Heart right ventricle (tissue), 16 donors: Measurements from ENCODE around the gene TEAD2. TPM values are rescaled to one million over a fixed set of nuclear protein-coding genes. Genes with fewer than 3 reads are reported as not detected.
"Not testable (repeated sequence)": the region's sequence is repeated elsewhere in the genome, so short reads cannot be mapped to it uniquely, and the experiment has no call there.

Experiments used
- ATAC-seq, 8 donors: fragments of 200-7000 bp; cut with Tn5 transposase; one replicate each; pipeline ENCODE4 v1.9.1; 2020; ENCODE audit warnings: mild to moderate bottlenecking in 8 of 8, moderate library complexity in 8 of 8, moderate number of reproducible peaks in 1 of 8
- DNase-seq, 2 donors: peaks; one replicate each; pipeline ENCODE4 v3.0.0-alpha.2; 2020
- H3K27ac ChIP-seq, 10 donors: fragments of 200-600 bp; sonication (generic) in 2 of 10; one replicate each; pipeline versions ENCODE4 v1.5.0 to v1.8.0; 2020 to 2022; ENCODE audit warnings: mild to moderate bottlenecking in 3 of 10
- H3K27me3 ChIP-seq, 7 donors: fragments of 200-600 bp; one replicate each; pipeline ENCODE4 v1.8.0; 2021 to 2022; ENCODE audit warnings: mild to moderate bottlenecking in 2 of 7
- H3K36me3 ChIP-seq, 9 donors: fragments of 200-600 bp; sonication (generic) in 1 of 9; one replicate each; pipeline versions ENCODE4 v1.5.0 to v1.8.0; 2020 to 2022; ENCODE audit warnings: mild to moderate bottlenecking in 2 of 9
- H3K4me1 ChIP-seq, 9 donors: fragments of 200-600 bp; sonication (generic) in 1 of 9; one replicate each; pipeline versions ENCODE4 v1.5.0 to v1.8.0; 2020 to 2022; ENCODE audit warnings: mild to moderate bottlenecking in 4 of 9
- H3K4me3 ChIP-seq, 10 donors: fragments of 200-600 bp; sonication (generic) in 2 of 10; one replicate each; pipeline versions ENCODE4 v1.5.0 to v1.8.0; 2020 to 2022; ENCODE audit warnings: mild to moderate bottlenecking in 7 of 10, moderate library complexity in 2 of 10
- H3K9me3 ChIP-seq, 11 donors: fragments of 200-600 bp in 10 of 11; sonication (generic) in 2 of 11; one replicate each; pipeline versions ENCODE4 v1.5.0 to v1.8.0; 2013 to 2022; ENCODE audit warnings: mild to moderate bottlenecking in 2 of 11, control low read depth in 1 of 11, moderate library complexity in 1 of 11
- WGBS, 2 donors: extraction: QIAGEN DNeasy Blood & Tissue Kit; methylation state at CpG; one replicate each; pipeline ENCODE4 v1.1.7; 2013; ENCODE audit warnings: inconsistent platforms in 1 of 2; 5-methylcytosine and 5-hydroxymethylcytosine counted together
- intact Hi-C, 10 donors: fragments of 100-400 bp; cut with DNase I; formaldehyde crosslinking; loops; one replicate each; pipeline versions ENCODE4 v1.11.1 to v1.14.2; 2022
- polyA plus RNA-seq, 2 donors: library from polyadenylated mRNA; stranded (reverse); fragments of 200-250 nt; gene quantifications; one replicate each; pipeline ENCODE4 v1.2.3, GENCODE V29; 2013
- total RNA-seq, 10 donors: library from RNA; stranded (reverse); fragmentation: NEBNext Ultra II Directional in 3 of 10; extraction: Animal tissue kit (Norgen Biotek cat#: 25700) in 3 of 10; gene quantifications; one replicate each; pipeline versions ENCODE4 v1.2.1 to v1.2.4, GENCODE V29; 2021 to 2023
- TF ChIP-seq, protein P1 (sequence below), 9 donors: fragments of 200-600 bp; sonication (generic) in 2 of 9; IDR thresholded peaks; one replicate each; pipeline versions ENCODE4 v1.5.0 to v1.8.0; 2021 to 2022; ENCODE audit warnings: antibody characterized with exemption in 9 of 9, mild to moderate bottlenecking in 5 of 9, moderate library complexity in 1 of 9
- donor health status: Arrhythmogenic right ventricular cardiomyopathy.
- donor health status: ischemic (EF 13 %, LVEDD 7.1; RV severe dilation, severe dysfunction).
- donor health status: healthy with polysubstance abuse.
- donor health status: DM: no; HTN: yes; CAD: no.
- donor health status: DM: no; HTN: no; CAD: no.
- donor health status: ischemic (EF 25% LVEDD 6.9; RV normal size, moderate dysfunction).
- donor health status: ischemic (EF 25% LVEDD 5.7; RV mildly dilated, moderate dysfunction).
- donor health status: healthy.
- donor health status: DM: yes; HTN: yes; CAD: no.
- donor health status: Ischemic cardiomyopathy.
- donor health status: ischemic (EF 35%, LVEDD 5.7; RV mildly dilated, moderate dysfunction).
- donor health status: nonischemic (EF 11% LVEDD 7.7; RV severe dilation, severe dysfunction).
- donor health status: DM: yes; HTN: yes; CAD: no.
- donor health status: PGD.
- donor health status: ischemic (EF 29% LVEDD 5.4; RV normal size, mild dysfunction).
- donor health status: nonischemic (EF 23%, LVEDD 6.1; RV moderate dilation, normal function).

Gene TEAD2
- total and polyA plus RNA-seq, 12 donors = 34.1 to 67.8 (median 45.1) TPM

GRCh38 chr19:49335784-49336481 lies 26.3 kb downstream of the TEAD2 start:
- peaks cover 0 to 36% (median 0%) of the 10 kb centered on the region in 9 donors for H3K36me3 ChIP-seq
- no peaks in the 10 kb centered on the region for H3K9me3 ChIP-seq
- H3K27me3 ChIP-seq = no peaks in the 10 kb centered on the region
- ATAC-seq (no peak), DNase-seq (no peak)
- intact Hi-C loops = no loop called here
- peak overlapping the region in 2 of 10 donors; percentile 64 to 88 for H3K27ac ChIP-seq
- H3K4me1 ChIP-seq = peaks cover 2 to 73% (median 23%) of the 10 kb centered on the region in 9 donors
- peak overlapping the region in 7 of 10 donors; percentile 11 to 65 (median 30) for H3K4me3 ChIP-seq
- TF ChIP-seq, protein P1, sequence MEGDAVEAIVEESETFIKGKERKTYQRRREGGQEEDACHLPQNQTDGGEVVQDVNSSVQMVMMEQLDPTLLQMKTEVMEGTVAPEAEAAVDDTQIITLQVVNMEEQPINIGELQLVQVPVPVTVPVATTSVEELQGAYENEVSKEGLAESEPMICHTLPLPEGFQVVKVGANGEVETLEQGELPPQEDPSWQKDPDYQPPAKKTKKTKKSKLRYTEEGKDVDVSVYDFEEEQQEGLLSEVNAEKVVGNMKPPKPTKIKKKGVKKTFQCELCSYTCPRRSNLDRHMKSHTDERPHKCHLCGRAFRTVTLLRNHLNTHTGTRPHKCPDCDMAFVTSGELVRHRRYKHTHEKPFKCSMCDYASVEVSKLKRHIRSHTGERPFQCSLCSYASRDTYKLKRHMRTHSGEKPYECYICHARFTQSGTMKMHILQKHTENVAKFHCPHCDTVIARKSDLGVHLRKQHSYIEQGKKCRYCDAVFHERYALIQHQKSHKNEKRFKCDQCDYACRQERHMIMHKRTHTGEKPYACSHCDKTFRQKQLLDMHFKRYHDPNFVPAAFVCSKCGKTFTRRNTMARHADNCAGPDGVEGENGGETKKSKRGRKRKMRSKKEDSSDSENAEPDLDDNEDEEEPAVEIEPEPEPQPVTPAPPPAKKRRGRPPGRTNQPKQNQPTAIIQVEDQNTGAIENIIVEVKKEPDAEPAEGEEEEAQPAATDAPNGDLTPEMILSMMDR (IDR thresholded peaks at IDR 0.05) = no peak
- WGBS, 2 donors = 87 to 88% methylated on average over 14 of the region's 14 CpGs

DNA sequence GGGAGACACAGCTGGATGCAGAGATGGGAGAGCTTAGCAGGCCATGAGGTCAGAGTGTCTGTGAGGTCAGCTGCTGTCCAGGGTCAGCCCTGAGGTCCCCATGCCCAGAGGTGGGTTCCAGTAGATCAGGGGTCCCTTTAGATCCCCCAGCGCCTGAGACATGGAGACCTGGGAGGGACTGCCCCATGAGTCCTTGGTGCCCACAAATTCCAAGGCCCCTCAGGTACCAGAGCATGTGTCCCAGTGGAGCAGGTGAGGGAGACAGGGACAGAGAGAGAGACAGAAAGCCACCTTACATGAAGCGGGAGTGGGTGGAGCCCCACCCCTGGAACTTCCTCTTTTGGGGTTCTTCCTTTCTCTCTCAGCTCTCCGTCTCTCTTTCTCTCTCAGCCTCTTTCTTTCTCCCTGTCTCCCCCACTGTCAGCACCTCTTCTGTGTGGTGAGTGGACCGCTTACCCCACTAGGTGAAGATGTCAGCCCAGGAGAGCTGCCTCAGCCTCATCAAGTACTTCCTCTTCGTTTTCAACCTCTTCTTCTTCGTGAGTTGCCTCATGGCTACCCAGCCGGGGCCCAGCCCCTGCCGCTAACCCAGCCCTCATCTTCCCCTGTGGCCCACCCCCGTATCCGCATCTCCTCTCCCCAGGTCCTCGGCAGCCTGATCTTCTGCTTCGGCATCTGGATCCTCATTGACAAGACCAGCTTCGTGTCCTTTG lies 27.0 kb downstream of the TEAD2 start, which contains the start of gene CD37:
Gene CD37 (plus strand): TSS at position 336 of the 713 bp plus-strand sequence. CDS start 135 bp downstream, at position 471.
- ATAC-seq (no peak), DNase-seq (no peak)
- Histone ChIP-seq H3K9me3 (no peaks in the 10 kb centered on the region), H3K27ac (peak within 1 kb of the TSS in 2 of 10 donors; percentile 64 to 88), H3K4me1 (peaks cover 2 to 69% (median 16%) of the 10 kb centered on the region in 9 donors), H3K36me3 (peaks cover 0 to 31% (median 0%) of the 10 kb centered on the region in 9 donors), H3K27me3 (no peaks in the 10 kb centered on the region), H3K4me3 (peak within 1 kb of the TSS in 7 of 10 donors; percentile 11 to 65 (median 30))
- 74% methylated on average over 13 of the region's 13 CpGs for WGBS, 2 donors
- intact Hi-C loops = no loop called here
- TF ChIP-seq, protein P1 (IDR thresholded peaks at IDR 0.05) = no peak

DNA sequence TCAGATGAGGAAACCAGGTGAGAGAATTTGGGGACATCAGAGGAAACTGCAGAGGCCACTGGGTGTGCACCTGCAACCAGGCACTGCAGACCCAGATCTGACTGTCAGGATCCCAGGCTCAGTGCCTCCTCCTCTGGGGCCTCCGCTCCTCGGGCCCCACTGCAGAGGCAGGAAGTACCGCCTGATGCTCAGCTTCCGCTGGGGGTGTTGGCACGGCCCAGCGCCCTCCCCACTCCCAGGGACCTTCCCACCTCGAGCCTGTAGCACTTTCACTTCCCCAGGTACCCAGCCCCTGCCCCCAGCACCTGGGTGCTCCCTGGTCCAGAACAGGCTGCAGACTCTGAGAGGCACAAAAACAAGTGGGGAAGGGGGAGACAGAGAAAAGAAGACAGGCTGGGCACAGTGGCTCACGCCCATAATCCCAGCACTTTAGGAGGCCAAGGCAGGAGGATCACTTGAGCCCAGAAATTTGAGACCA lies 28.4 kb downstream of the TEAD2 start:
- Histone ChIP-seq H3K4me3 (no peak overlapping the region), H3K27ac (peak overlapping the region in 1 of 10 donors; percentile 88), H3K9me3 (no peaks in the 10 kb centered on the region), H3K27me3 (no peaks in the 10 kb centered on the region), H3K36me3 (peaks cover 0 to 21% (median 0%) of the 10 kb centered on the region in 9 donors), H3K4me1 (peaks cover 0 to 56% (median 5%) of the 10 kb centered on the region in 9 donors)
- 52 to 59% methylated on average over 8 of the region's 8 CpGs for WGBS, 2 donors
- DNase-seq (no peak), ATAC-seq (no peak)
- TF ChIP-seq, protein P1 (IDR thresholded peaks at IDR 0.05) = no peak
- intact Hi-C loops = no loop called here

DNA sequence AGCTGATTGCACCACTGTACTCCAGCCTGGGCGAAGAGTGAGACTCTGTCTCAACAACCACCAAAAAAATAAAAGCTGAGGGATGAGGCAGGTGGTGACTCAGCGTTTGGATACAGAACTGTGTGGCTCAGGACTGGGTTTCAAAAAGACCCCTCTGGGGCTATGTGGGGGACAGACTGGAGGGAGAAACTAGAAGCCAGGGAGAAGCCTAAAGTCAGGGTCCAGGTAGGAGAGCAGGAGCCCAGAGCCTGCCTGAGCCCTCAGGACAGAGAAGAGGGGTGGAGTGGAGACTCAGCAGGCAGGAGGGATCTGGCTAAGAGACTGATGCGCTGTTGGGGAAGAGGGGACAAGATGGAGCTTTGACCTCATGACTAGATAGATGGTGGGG lies 28.8 kb downstream of the TEAD2 start:
- no peaks in the 10 kb centered on the region for H3K27me3 ChIP-seq
- H3K4me1 ChIP-seq = peaks cover 0 to 52% (median under 1%) of the 10 kb centered on the region in 9 donors
- no peaks in the 10 kb centered on the region for H3K9me3 ChIP-seq
- peak overlapping the region in 1 of 10 donors; percentile 88 for H3K27ac ChIP-seq
- intact Hi-C loops = no loop called here
- H3K36me3 ChIP-seq = peaks cover 0 to 18% (median 0%) of the 10 kb centered on the region in 9 donors
- no peak overlapping the region for H3K4me3 ChIP-seq
- ATAC-seq = no peak
- TF ChIP-seq, protein P1 (IDR thresholded peaks at IDR 0.05) = no peak
- no peak for DNase-seq
- WGBS, 2 donors = 77 to 84% methylated on average over 3 of the region's 3 CpGs

- ATAC-seq, H3K9me3 ChIP-seq, DNase-seq, intact Hi-C loops, H3K4me3 ChIP-seq, H3K27me3 ChIP-seq: not testable (repeated sequence)
- WGBS, 2 donors = 90 to 92% methylated on average over 13 of the region's 13 CpGs
- peaks cover 0 to 13% (median 0%) of the 10 kb centered on the region in 9 donors for H3K36me3 ChIP-seq
- H3K4me1 ChIP-seq = peaks cover 0 to 52% (median 0%) of the 10 kb centered on the region in 9 donors
- peak overlapping the region in 1 of 10 donors; percentile 88 for H3K27ac ChIP-seq
These were observed 29.4 kb downstream of the TEAD2 start for GRCh38 chr19:49332691-49333417.
